ENCODE measurements around the gene AP3B1. TPM values are rescaled to one million over a fixed set of nuclear protein-coding genes. Genes with fewer than 3 reads are reported as not detected.

AP3B1 gene
- total RNA-seq, 1 donor from 2014 or later = 46.6 TPM

DNA sequence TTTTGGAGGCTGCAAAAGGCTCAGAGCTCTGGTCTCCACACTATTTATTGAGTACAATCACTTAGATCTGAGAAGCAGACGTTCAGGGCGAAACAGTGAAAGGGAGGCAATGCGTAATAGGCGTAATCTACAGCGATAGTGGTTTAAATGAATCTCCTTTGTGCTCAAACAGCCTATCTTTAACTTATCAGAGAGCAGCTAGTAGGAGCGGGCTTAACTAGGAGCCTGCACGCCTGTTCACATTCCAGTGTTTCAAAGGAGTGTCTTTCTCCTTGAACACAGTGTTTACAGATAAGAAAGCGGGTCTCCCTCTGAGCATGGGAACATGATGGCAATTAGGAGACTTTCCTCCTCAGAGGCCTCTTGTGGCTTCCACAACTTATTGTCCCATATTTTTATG, 49.4 kb downstream of the AP3B1 start:
- Mint-ChIP-seq H3K4me3 (no peak overlapping the region), H3K9me3 (no peaks in the 10 kb centered on the region), H3K27me3 (ENCODE audit: low read depth) (no peaks in the 10 kb centered on the region), H3K4me1 (no peaks in the 10 kb centered on the region), H3K36me3 (ENCODE audit: low read depth) (peaks cover 10% of the 10 kb centered on the region), H3K27ac (ENCODE audit: unreplicated experiment) (no peak overlapping the region)
- no peak for DNase-seq (ENCODE audit: low read depth, low spot score)
- TF ChIP-seq CTCF (conservative IDR thresholded peaks at IDR 0.05) = no peak

DNA sequence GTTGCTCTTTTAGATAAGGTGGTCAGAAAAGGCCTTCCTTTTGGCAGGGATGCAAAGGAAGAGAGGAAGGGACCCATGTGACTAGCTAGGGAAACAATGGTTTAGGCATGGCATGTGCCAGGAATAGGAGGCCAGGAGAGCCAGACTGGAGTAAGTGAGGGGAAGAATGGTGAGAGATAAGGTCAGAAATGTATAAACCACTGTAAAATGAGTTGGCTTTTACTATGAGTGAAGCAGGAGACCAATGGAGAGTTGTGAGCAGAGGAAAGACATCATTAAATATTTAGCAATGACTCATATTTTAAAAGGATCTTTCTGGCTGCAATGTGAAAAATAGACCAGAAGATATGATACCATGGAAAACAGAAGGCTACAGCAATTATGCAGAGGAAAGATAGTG, 50.9 kb downstream of the AP3B1 start:
- Mint-ChIP-seq H3K27me3 (ENCODE audit: low read depth) (no peaks in the 10 kb centered on the region), H3K4me1 (no peaks in the 10 kb centered on the region), H3K36me3 (ENCODE audit: low read depth) (peaks cover 10% of the 10 kb centered on the region), H3K4me3 (no peak overlapping the region), H3K9me3 (no peaks in the 10 kb centered on the region), H3K27ac (ENCODE audit: unreplicated experiment) (no peak overlapping the region)
- TF ChIP-seq CTCF (conservative IDR thresholded peaks at IDR 0.05) = no peak
- no peak for DNase-seq (ENCODE audit: low read depth, low spot score)

- Mint-ChIP-seq H3K4me3 (no peak overlapping the region), H3K27me3 (ENCODE audit: low read depth) (no peaks in the 10 kb centered on the region), H3K4me1 (no peaks in the 10 kb centered on the region), H3K27ac (ENCODE audit: unreplicated experiment) (no peak overlapping the region), H3K9me3 (no peaks in the 10 kb centered on the region), H3K36me3 (ENCODE audit: low read depth) (peaks cover 11% of the 10 kb centered on the region)
- DNase-seq (ENCODE audit: low read depth, low spot score) = no peak
- no peak for TF ChIP-seq CTCF (conservative IDR thresholded peaks at IDR 0.05)
These were observed 51.4 kb downstream of the AP3B1 start for GRCh38 chr5:78243091-78243490.

- no peak for DNase-seq (ENCODE audit: low read depth, low spot score)
- Mint-ChIP-seq H3K27me3 (ENCODE audit: low read depth) (no peaks in the 10 kb centered on the region), H3K9me3 (no peaks in the 10 kb centered on the region), H3K4me1 (no peaks in the 10 kb centered on the region), H3K36me3 (ENCODE audit: low read depth) (peaks cover 11% of the 10 kb centered on the region), H3K4me3 (no peak overlapping the region), H3K27ac (ENCODE audit: unreplicated experiment) (no peak overlapping the region)
- no peak for TF ChIP-seq CTCF (conservative IDR thresholded peaks at IDR 0.05)
These were observed 52.5 kb downstream of the AP3B1 start for GRCh38 chr5:78242001-78242400.

DNA sequence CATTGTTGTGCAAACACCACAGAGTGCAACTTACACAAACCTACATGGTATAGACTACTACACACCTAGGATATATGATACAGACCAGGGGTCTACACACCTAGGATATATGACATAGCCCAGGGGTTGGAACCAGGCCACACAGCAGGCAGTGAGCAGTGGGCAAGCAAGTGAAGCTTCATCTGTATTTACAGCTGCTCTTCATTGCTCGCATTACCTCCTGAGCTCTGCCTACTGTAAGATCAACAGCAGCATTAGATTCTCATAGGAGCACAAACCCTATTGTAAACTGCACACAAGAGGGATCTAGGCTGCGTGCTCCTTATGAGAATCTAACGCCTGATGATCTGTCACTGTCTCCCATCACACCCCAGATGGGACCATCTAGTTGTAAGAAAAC, 56.6 kb downstream of the AP3B1 start:
- H3K27me3 Mint-ChIP-seq (ENCODE audit: low read depth) = no peaks in the 10 kb centered on the region
- no peaks in the 10 kb centered on the region for H3K4me1 Mint-ChIP-seq
- H3K36me3 Mint-ChIP-seq (ENCODE audit: low read depth) = peaks cover 11% of the 10 kb centered on the region
- no peaks in the 10 kb centered on the region for H3K9me3 Mint-ChIP-seq
- no peak for TF ChIP-seq CTCF (conservative IDR thresholded peaks at IDR 0.05)
- DNase-seq (ENCODE audit: low read depth, low spot score) = no peak
- no peak overlapping the region for H3K4me3 Mint-ChIP-seq
- H3K27ac Mint-ChIP-seq (ENCODE audit: unreplicated experiment) = no peak overlapping the region

DNA sequence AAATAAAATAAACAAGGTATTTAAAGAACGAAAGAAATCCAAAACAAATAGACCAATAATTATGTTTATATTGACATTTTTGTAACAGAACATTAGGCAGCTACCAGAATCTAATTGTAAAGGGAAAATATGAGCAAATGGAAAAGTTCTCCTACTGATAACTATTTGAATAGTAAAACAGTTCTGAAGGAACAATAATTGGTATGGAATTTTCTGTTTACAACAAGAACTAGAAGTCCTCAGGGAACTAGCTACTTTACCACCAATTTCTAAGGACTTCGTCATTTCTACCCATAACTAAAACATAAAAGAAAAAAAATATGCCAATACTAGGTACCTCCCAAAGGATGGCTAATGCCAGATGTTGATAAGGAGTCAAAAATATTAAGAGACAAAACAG, 58.5 kb downstream of the AP3B1 start:
- no peak for TF ChIP-seq CTCF (conservative IDR thresholded peaks at IDR 0.05)
- Mint-ChIP-seq H3K4me3 (no peak overlapping the region), H3K27me3 (ENCODE audit: low read depth) (no peaks in the 10 kb centered on the region), H3K27ac (ENCODE audit: unreplicated experiment) (no peak overlapping the region), H3K9me3 (peaks cover 2% of the 10 kb centered on the region), H3K36me3 (ENCODE audit: low read depth) (peaks cover 11% of the 10 kb centered on the region), H3K4me1 (no peaks in the 10 kb centered on the region)
- no peak for DNase-seq (ENCODE audit: low read depth, low spot score)

All from neural crest cell (in vitro differentiated cells).